HepG2 (cell line): ENCODE results near the gene SLC29A3. TPM values are rescaled to one million over a fixed set of nuclear protein-coding genes. Genes with fewer than 3 reads are reported as not detected.

Source experiments
- BATF2 ChIP-seq: sonication (generic); formaldehyde crosslinking; IDR thresholded peaks from 2 replicates; pipeline ENCODE4 v1.8.0; 2022; ENCODE audit warnings: mild to moderate bottlenecking, missing genetic modification reagents, moderate library complexity
- BRD4 ChIP-seq: sonication (generic); formaldehyde crosslinking; IDR thresholded peaks from 2 replicates; pipeline ENCODE4 v1.4.0; 2020; ENCODE audit warnings: missing genetic modification reagents
- HNF1A ChIP-seq, 2 experiments: sonication (generic) in 1 of 2; formaldehyde crosslinking in 1 of 2; IDR thresholded peaks; 2 replicates each; pipeline versions ENCODE4 v1.4.0 to v1.6.1; 2016 to 2020; ENCODE audit warnings: borderline replicate concordance in 1 of 2, low read depth in 1 of 2, mild to moderate bottlenecking in 1 of 2, missing genetic modification reagents in 1 of 2
- KAT7 ChIP-seq: IDR thresholded peaks from 2 replicates; pipeline ENCODE4 v1.6.1; 2018; ENCODE audit warnings: borderline replicate concordance, missing compliant biosample characterization
- LBX2 ChIP-seq: sonication (generic); formaldehyde crosslinking; IDR thresholded peaks from 2 replicates; pipeline ENCODE4 v1.5.0; 2020; ENCODE audit warnings: missing genetic modification reagents, mild to moderate bottlenecking, borderline replicate concordance
- RAD21 ChIP-seq: fragments of 450-650 bp; formaldehyde crosslinking; IDR thresholded peaks from 2 replicates; pipeline ENCODE4 v1.5.0; 2020; ENCODE audit warnings: mild to moderate bottlenecking
- SIN3B ChIP-seq: fragments of 150-350 bp; IDR thresholded peaks from 2 replicates; pipeline ENCODE4 v1.6.1; 2014; ENCODE audit warnings: low read length
- TOPORS ChIP-seq: sonication (generic); formaldehyde crosslinking; IDR thresholded peaks from 2 replicates; pipeline ENCODE4 v1.8.0; 2023; ENCODE audit warnings: mild to moderate bottlenecking, missing genetic modification reagents
- ZKSCAN1 ChIP-seq: fragments of 150-350 bp; IDR thresholded peaks from 2 replicates; pipeline ENCODE4 v1.6.1; 2014; ENCODE audit warnings: low read length
- ZNF30 ChIP-seq: sonication (generic); formaldehyde crosslinking; IDR thresholded peaks from 2 replicates; pipeline ENCODE4 v1.5.0; 2020; ENCODE audit warnings: mild to moderate bottlenecking, missing genetic modification reagents
- ZNF367 ChIP-seq: sonication (generic); formaldehyde crosslinking; IDR thresholded peaks from 2 replicates; pipeline ENCODE4 v1.4.0; 2020; ENCODE audit warnings: missing genetic modification reagents, borderline replicate concordance
- ZNF670 ChIP-seq: sonication (generic); formaldehyde crosslinking; IDR thresholded peaks from 2 replicates; pipeline ENCODE4 v1.8.0; 2022; ENCODE audit warnings: mild to moderate bottlenecking, missing genetic modification reagents, borderline replicate concordance
- ZNF704 ChIP-seq: sonication (generic); formaldehyde crosslinking; IDR thresholded peaks from 2 replicates; pipeline ENCODE4 v1.8.1; 2023; ENCODE audit warnings: mild to moderate bottlenecking, inconsistent platforms, moderate library complexity, missing genetic modification reagents, borderline replicate concordance
- polyA plus RNA-seq, 8 experiments: library from polyadenylated mRNA; depleted of rRNA in 3 of 8; stranded (reverse) in 7 of 8; unstranded in 1 of 8; fragments of >200 nt; fragmentation: Illumina TruSeq in 4 of 8; extraction: Trizol in 4 of 8; gene quantifications; 2 replicates each; pipeline versions ENCODE4 v1.2.1 to v1.2.3, GENCODE V29; 2011 to 2016; ENCODE audit warnings: low read depth in 4 of 8, missing spikeins in 1 of 8, mixed read lengths in 1 of 8; ENCODE audit not compliant: insufficient read depth in 1 of 8
- total RNA-seq, 5 experiments: library from RNA; depleted of rRNA; stranded (reverse); fragments of >200 nt; fragmentation: Illumina TruSeq; extraction: Trizol; gene quantifications; 2 replicates each; pipeline ENCODE4 v1.2.3, GENCODE V29; 2016; ENCODE audit warnings: low read depth in 1 of 5
- TF ChIP-seq, protein P1 (sequence below): sonication (generic); formaldehyde crosslinking; IDR thresholded peaks from 2 replicates; pipeline ENCODE4 v1.9.0; 2021; ENCODE audit warnings: missing genetic modification reagents, borderline replicate concordance
- TF ChIP-seq, protein P2 (sequence below): sonication (generic); formaldehyde crosslinking; IDR thresholded peaks from 2 replicates; pipeline ENCODE4 v1.9.0; 2021; ENCODE audit warnings: missing genetic modification reagents, borderline replicate concordance

SLC29A3 gene
- total and polyA plus RNA-seq, 2 of the 13 experiments (the other 11 are each of a cell fraction or from before 2014, with no cell fraction given): 8.6 to 11.8 TPM

GRCh38 chr10:71319042-71319799 lies at the start of gene SLC29A3 (continued):
- TF ChIP-seq HNF1A (IDR thresholded peaks at IDR 0.05; ENCODE audit: low read depth) (no peak), HNF1A (CRISPR knock-in tag; IDR thresholded peaks at IDR 0.05; ENCODE audit: borderline replicate concordance) (no peak), SIN3B (0 out of 2 replicates have a peak, but pooled peaks have one; percentile 20), RAD21 (peak; percentile 95), BRD4 (CRISPR knock-in tag) (peak; percentile 74; the same call in 1 of the 2 replicates), ZKSCAN1 (0 out of 2 replicates have a peak, but pooled peaks have one; percentile 28), ZNF367 (CRISPR knock-in tag) (no peak), ZNF704 (CRISPR knock-in tag) (no peak), BATF2 (CRISPR knock-in tag) (no peak), TOPORS (CRISPR knock-in tag) (0 out of 2 replicates have a peak, but pooled peaks have one; percentile 42), ZNF30 (CRISPR knock-in tag) (no peak), LBX2 (CRISPR knock-in tag) (no peak), ZNF670 (CRISPR knock-in tag) (no peak), KAT7 (CRISPR knock-in tag) (peak; percentile 46; the same call in 1 of the 2 replicates)
- TF ChIP-seq, protein P1, sequence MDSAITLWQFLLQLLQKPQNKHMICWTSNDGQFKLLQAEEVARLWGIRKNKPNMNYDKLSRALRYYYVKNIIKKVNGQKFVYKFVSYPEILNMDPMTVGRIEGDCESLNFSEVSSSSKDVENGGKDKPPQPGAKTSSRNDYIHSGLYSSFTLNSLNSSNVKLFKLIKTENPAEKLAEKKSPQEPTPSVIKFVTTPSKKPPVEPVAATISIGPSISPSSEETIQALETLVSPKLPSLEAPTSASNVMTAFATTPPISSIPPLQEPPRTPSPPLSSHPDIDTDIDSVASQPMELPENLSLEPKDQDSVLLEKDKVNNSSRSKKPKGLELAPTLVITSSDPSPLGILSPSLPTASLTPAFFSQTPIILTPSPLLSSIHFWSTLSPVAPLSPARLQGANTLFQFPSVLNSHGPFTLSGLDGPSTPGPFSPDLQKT (CRISPR knock-in tag): no peak
- TF ChIP-seq, protein P2, sequence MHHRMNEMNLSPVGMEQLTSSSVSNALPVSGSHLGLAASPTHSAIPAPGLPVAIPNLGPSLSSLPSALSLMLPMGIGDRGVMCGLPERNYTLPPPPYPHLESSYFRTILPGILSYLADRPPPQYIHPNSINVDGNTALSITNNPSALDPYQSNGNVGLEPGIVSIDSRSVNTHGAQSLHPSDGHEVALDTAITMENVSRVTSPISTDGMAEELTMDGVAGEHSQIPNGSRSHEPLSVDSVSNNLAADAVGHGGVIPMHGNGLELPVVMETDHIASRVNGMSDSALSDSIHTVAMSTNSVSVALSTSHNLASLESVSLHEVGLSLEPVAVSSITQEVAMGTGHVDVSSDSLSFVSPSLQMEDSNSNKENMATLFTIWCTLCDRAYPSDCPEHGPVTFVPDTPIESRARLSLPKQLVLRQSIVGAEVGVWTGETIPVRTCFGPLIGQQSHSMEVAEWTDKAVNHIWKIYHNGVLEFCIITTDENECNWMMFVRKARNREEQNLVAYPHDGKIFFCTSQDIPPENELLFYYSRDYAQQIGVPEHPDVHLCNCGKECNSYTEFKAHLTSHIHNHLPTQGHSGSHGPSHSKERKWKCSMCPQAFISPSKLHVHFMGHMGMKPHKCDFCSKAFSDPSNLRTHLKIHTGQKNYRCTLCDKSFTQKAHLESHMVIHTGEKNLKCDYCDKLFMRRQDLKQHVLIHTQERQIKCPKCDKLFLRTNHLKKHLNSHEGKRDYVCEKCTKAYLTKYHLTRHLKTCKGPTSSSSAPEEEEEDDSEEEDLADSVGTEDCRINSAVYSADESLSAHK (CRISPR knock-in tag): no peak
